HFF-Myc (cell line): ENCODE measurements around the gene VPS54.

Source experiments
- DNase-seq: peaks from one replicate; pipeline ENCODE4 v3.0.0-alpha.2; 2011; ENCODE audit warnings: low read depth; ENCODE audit errors: extremely low read depth
- H3K4me3 ChIP-seq: replicated peaks from 2 replicates; pipeline ENCODE4 v1.5.1; 2011; ENCODE audit warnings: low read depth, mild to moderate bottlenecking, control low read depth, low read length
- CTCF ChIP-seq: IDR thresholded peaks from 2 replicates; pipeline ENCODE4 v1.5.1; 2012; ENCODE audit warnings: mild to moderate bottlenecking, low read depth, low read length, control low read depth; ENCODE audit errors: missing control alignments

The VPS54 gene

GRCh38 chr2:64059270-64059669 is 40.0 kb upstream of the VPS54 start:
- TF ChIP-seq CTCF: no peak
- no peak for DNase-seq

GRCh38 chr2:64056021-64056420 is 36.8 kb upstream of the VPS54 start:
- no peak overlapping the region for H3K4me3 ChIP-seq
- TF ChIP-seq CTCF: no peak
- DNase-seq: no peak

More at GRCh38 chr2:64059270-64059669, 40.0 kb upstream of the VPS54 start:
- H3K4me3 ChIP-seq: no peak overlapping the region

GRCh38 chr2:64054161-64054915 is 35.1 kb upstream of the VPS54 start:
- no peak overlapping the region for H3K4me3 ChIP-seq
- no peak for TF ChIP-seq CTCF
- no peak for DNase-seq

- H3K4me3 ChIP-seq: no peak overlapping the region
- TF ChIP-seq CTCF: no peak
- DNase-seq: no peak
Observed at GRCh38 chr2:64052463-64053241, 33.4 kb upstream of the VPS54 start.

- no peak overlapping the region for H3K4me3 ChIP-seq
- DNase-seq: peak; percentile 51
- peak; percentile 86 for TF ChIP-seq CTCF
Observed at GRCh38 chr2:64049633-64050220, 30.5 kb upstream of the VPS54 start.

GRCh38 chr2:64045938-64046337 is 26.7 kb upstream of the VPS54 start:
- DNase-seq: no peak
- no peak for TF ChIP-seq CTCF
- no peak overlapping the region for H3K4me3 ChIP-seq
